Ishikawa (cell line): Measurements from ENCODE around the gene SMAD5.

Experiments used
- CEBPB ChIP-seq: IDR thresholded peaks from 2 replicates; pipeline ENCODE4 v1.6.1; 2012
- CREB1 ChIP-seq: IDR thresholded peaks from 2 replicates; pipeline ENCODE4 v1.6.1; 2012; ENCODE audit warnings: low read depth
- EGR1 ChIP-seq: IDR thresholded peaks from 2 replicates; pipeline ENCODE4 v1.6.1; 2012
- EP300 ChIP-seq: IDR thresholded peaks from 2 replicates; pipeline ENCODE4 v1.6.1; 2012; ENCODE audit warnings: borderline replicate concordance
- FOXM1 ChIP-seq: IDR thresholded peaks from 2 replicates; pipeline ENCODE4 v1.6.1; 2012; ENCODE audit warnings: low read depth, borderline replicate concordance
- MAX ChIP-seq: IDR thresholded peaks from 2 replicates; pipeline ENCODE4 v1.6.1; 2012
- NFIC ChIP-seq: IDR thresholded peaks from 2 replicates; pipeline ENCODE4 v1.6.1; 2012
- RAD21 ChIP-seq: IDR thresholded peaks from 2 replicates; pipeline ENCODE4 v1.6.1; 2012; ENCODE audit warnings: low read depth
- TAF1 ChIP-seq: IDR thresholded peaks from 2 replicates; pipeline ENCODE4 v1.6.1; 2012; ENCODE audit warnings: low read depth, mild to moderate bottlenecking
- TCF12 ChIP-seq: IDR thresholded peaks from 2 replicates; pipeline ENCODE4 v1.6.1; 2012; ENCODE audit warnings: low read depth
- TEAD4 ChIP-seq: IDR thresholded peaks from 2 replicates; pipeline ENCODE4 v1.6.1; 2012
- YY1 ChIP-seq: IDR thresholded peaks from 2 replicates; pipeline ENCODE4 v1.6.1; 2012; ENCODE audit warnings: low read depth
- ZBTB7A ChIP-seq: IDR thresholded peaks from 2 replicates; pipeline ENCODE4 v1.6.1; 2012; ENCODE audit warnings: low read depth
- TF ChIP-seq, protein P1 (sequence below): IDR thresholded peaks from 2 replicates; pipeline ENCODE4 v1.6.1; 2012
- TF ChIP-seq, protein P2 (sequence below): IDR thresholded peaks from 2 replicates; pipeline ENCODE4 v1.6.1; 2012; ENCODE audit warnings: low read depth, mild to moderate bottlenecking

Gene SMAD5

DNA sequence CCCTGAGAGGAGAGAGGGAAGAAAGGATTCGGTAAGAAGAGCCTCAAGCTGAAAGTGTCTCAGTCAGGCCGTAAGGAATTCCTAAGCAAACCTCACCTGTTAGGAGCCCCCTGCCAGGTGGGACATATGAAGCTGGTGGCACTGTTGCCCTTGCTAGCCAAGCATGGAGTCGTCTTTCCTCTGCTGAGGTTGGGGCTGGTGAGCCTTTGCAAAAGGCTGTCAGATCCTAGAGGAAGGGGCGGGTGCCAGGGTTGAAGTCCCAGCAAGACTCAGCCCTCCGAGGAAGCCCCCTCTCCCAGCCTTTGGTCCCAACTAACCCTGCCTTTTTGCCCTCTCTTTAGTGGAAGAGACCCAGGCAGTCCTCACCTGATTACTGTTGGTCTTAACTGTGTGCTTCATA, 65.8 kb downstream of the SMAD5 start:
- no peak for TF ChIP-seq TAF1
- no peak for TF ChIP-seq CEBPB
- no peak for TF ChIP-seq YY1
- no peak for TF ChIP-seq NFIC
- no peak for TF ChIP-seq EGR1
- TF ChIP-seq, protein P1, sequence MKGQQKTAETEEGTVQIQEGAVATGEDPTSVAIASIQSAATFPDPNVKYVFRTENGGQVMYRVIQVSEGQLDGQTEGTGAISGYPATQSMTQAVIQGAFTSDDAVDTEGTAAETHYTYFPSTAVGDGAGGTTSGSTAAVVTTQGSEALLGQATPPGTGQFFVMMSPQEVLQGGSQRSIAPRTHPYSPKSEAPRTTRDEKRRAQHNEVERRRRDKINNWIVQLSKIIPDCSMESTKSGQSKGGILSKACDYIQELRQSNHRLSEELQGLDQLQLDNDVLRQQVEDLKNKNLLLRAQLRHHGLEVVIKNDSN: no peak
- no peak for TF ChIP-seq CREB1
- no peak for TF ChIP-seq MAX
- no peak for TF ChIP-seq ZBTB7A
- TF ChIP-seq TCF12: no peak
- TF ChIP-seq EP300: no peak
- no peak for TF ChIP-seq FOXM1
- TF ChIP-seq, protein P2, sequence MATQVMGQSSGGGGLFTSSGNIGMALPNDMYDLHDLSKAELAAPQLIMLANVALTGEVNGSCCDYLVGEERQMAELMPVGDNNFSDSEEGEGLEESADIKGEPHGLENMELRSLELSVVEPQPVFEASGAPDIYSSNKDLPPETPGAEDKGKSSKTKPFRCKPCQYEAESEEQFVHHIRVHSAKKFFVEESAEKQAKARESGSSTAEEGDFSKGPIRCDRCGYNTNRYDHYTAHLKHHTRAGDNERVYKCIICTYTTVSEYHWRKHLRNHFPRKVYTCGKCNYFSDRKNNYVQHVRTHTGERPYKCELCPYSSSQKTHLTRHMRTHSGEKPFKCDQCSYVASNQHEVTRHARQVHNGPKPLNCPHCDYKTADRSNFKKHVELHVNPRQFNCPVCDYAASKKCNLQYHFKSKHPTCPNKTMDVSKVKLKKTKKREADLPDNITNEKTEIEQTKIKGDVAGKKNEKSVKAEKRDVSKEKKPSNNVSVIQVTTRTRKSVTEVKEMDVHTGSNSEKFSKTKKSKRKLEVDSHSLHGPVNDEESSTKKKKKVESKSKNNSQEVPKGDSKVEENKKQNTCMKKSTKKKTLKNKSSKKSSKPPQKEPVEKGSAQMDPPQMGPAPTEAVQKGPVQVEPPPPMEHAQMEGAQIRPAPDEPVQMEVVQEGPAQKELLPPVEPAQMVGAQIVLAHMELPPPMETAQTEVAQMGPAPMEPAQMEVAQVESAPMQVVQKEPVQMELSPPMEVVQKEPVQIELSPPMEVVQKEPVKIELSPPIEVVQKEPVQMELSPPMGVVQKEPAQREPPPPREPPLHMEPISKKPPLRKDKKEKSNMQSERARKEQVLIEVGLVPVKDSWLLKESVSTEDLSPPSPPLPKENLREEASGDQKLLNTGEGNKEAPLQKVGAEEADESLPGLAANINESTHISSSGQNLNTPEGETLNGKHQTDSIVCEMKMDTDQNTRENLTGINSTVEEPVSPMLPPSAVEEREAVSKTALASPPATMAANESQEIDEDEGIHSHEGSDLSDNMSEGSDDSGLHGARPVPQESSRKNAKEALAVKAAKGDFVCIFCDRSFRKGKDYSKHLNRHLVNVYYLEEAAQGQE: no peak
- no peak for TF ChIP-seq TEAD4
- TF ChIP-seq RAD21: no peak

- TF ChIP-seq YY1: no peak
- no peak for TF ChIP-seq MAX
- TF ChIP-seq TAF1: no peak
- TF ChIP-seq NFIC: no peak
- TF ChIP-seq RAD21: no peak
- no peak for TF ChIP-seq TEAD4
- TF ChIP-seq TCF12: no peak
- no peak for TF ChIP-seq ZBTB7A
- TF ChIP-seq CREB1: no peak
- TF ChIP-seq, protein P2: no peak
- TF ChIP-seq FOXM1: no peak
- TF ChIP-seq EGR1: no peak
- TF ChIP-seq EP300: no peak
- TF ChIP-seq, protein P1: no peak
- TF ChIP-seq CEBPB: no peak
Observed at GRCh38 chr5:136199408-136199807, 66.8 kb downstream of the SMAD5 start.

GRCh38 chr5:136200130-136200529, 67.5 kb downstream of the SMAD5 start:
- TF ChIP-seq EGR1: no peak
- no peak for TF ChIP-seq EP300
- no peak for TF ChIP-seq ZBTB7A
- TF ChIP-seq, protein P2: no peak
- TF ChIP-seq CREB1: no peak
- no peak for TF ChIP-seq FOXM1
- TF ChIP-seq, protein P1: no peak
- no peak for TF ChIP-seq TAF1
- TF ChIP-seq CEBPB: no peak
- no peak for TF ChIP-seq NFIC
- TF ChIP-seq TEAD4: no peak
- TF ChIP-seq YY1: no peak
- no peak for TF ChIP-seq MAX
- no peak for TF ChIP-seq TCF12
- TF ChIP-seq RAD21: no peak

- TF ChIP-seq YY1 (no peak), CREB1 (no peak), MAX (no peak), ZBTB7A (no peak), TEAD4 (no peak)
- TF ChIP-seq, protein P1: no peak
Observed at GRCh38 chr5:136200761-136201160, 68.1 kb downstream of the SMAD5 start.
